Neuron (in vitro differentiated cells): ENCODE results near the gene FGFBP3.

ENCODE experiments used
- H2AFZ ChIP-seq: one replicate; pipeline ENCODE4 v1.6.1; 2013; ENCODE audit warnings: low read depth, mild to moderate bottlenecking, inconsistent platforms, low read length, moderate library complexity
- H3K27me3 ChIP-seq: one replicate; pipeline ENCODE4 v1.6.1; 2013; ENCODE audit warnings: low read length; ENCODE audit not compliant: insufficient read depth
- H3K36me3 ChIP-seq: one replicate; pipeline ENCODE4 v1.6.1; 2013; ENCODE audit warnings: low read length; ENCODE audit not compliant: insufficient read depth
- H3K4me1 ChIP-seq: one replicate; pipeline ENCODE4 v1.6.1; 2013; ENCODE audit warnings: low read length; ENCODE audit not compliant: insufficient read depth
- H3K4me3 ChIP-seq: 2 replicates; pipeline ENCODE4 v1.5.1; 2013; ENCODE audit warnings: mild to moderate bottlenecking, low read length, moderate library complexity
- H3K9me3 ChIP-seq: one replicate; pipeline ENCODE4 v1.6.1; 2013; ENCODE audit warnings: low read length

FGFBP3 gene

GRCh38 chr10:91909117-91909677, at the start of gene FGFBP3:
TSS of gene FGFBP3 (minus strand) at chr10:91909486. CDS start at chr10:91908969, 517 bp downstream.
- H3K9me3 ChIP-seq, result peaks cover 6% of the 10 kb centered on the region
- H3K36me3 ChIP-seq, result peaks cover 21% of the 10 kb centered on the region
- H3K4me1 ChIP-seq, result peaks cover 21% of the 10 kb centered on the region
- H3K4me3 ChIP-seq, result peak within 1 kb of the TSS; percentile 84
- H2AFZ ChIP-seq, result peak within 1 kb of the TSS; percentile 54
- H3K27me3 ChIP-seq, result no peaks in the 10 kb centered on the region

- peaks cover 92% of the 10 kb centered on the region for H3K36me3 ChIP-seq
- no peaks in the 10 kb centered on the region for H3K9me3 ChIP-seq
- peaks cover 13% of the 10 kb centered on the region for H3K4me1 ChIP-seq
- no peak overlapping the region for H2AFZ ChIP-seq
- no peaks in the 10 kb centered on the region for H3K27me3 ChIP-seq
- H3K4me3 ChIP-seq, result no peak overlapping the region
These were observed 47.8 kb upstream of the FGFBP3 start for GRCh38 chr10:91957091-91957490.

GRCh38 chr10:91955114-91955513, 45.8 kb upstream of the FGFBP3 start:
- peaks cover 85% of the 10 kb centered on the region for H3K36me3 ChIP-seq
- H3K4me1 ChIP-seq, result peaks cover 13% of the 10 kb centered on the region
- H3K4me3 ChIP-seq, result no peak overlapping the region
- H2AFZ ChIP-seq, result no peak overlapping the region
- no peaks in the 10 kb centered on the region for H3K27me3 ChIP-seq
- H3K9me3 ChIP-seq, result no peaks in the 10 kb centered on the region

- H3K9me3 ChIP-seq, result peaks cover 3% of the 10 kb centered on the region
- H2AFZ ChIP-seq, result no peak overlapping the region
- H3K4me3 ChIP-seq, result no peak overlapping the region
- H3K4me1 ChIP-seq, result peaks cover 13% of the 10 kb centered on the region
- no peaks in the 10 kb centered on the region for H3K27me3 ChIP-seq
- peaks cover 81% of the 10 kb centered on the region for H3K36me3 ChIP-seq
These were observed 44.4 kb upstream of the FGFBP3 start for GRCh38 chr10:91953600-91954160.

- H3K4me3 ChIP-seq, result no peak overlapping the region
- peaks cover 3% of the 10 kb centered on the region for H3K9me3 ChIP-seq
- peaks cover 66% of the 10 kb centered on the region for H3K36me3 ChIP-seq
- no peaks in the 10 kb centered on the region for H3K4me1 ChIP-seq
- no peaks in the 10 kb centered on the region for H3K27me3 ChIP-seq
- H2AFZ ChIP-seq, result no peak overlapping the region
These were observed 35.8 kb upstream of the FGFBP3 start for GRCh38 chr10:91944880-91945630.

GRCh38 chr10:91941426-91941825, 32.1 kb upstream of the FGFBP3 start:
- Histone ChIP-seq H3K36me3 (peaks cover 68% of the 10 kb centered on the region), H3K27me3 (no peaks in the 10 kb centered on the region), H3K4me3 (no peak overlapping the region), H3K9me3 (no peaks in the 10 kb centered on the region), H2AFZ (no peak overlapping the region), H3K4me1 (no peaks in the 10 kb centered on the region)

GRCh38 chr10:91939653-91940052, 30.4 kb upstream of the FGFBP3 start:
- Histone ChIP-seq H2AFZ (no peak overlapping the region), H3K36me3 (peaks cover 71% of the 10 kb centered on the region), H3K4me1 (no peaks in the 10 kb centered on the region), H3K9me3 (no peaks in the 10 kb centered on the region), H3K27me3 (no peaks in the 10 kb centered on the region), H3K4me3 (no peak overlapping the region)

- Histone ChIP-seq H3K4me3 (no peak overlapping the region), H2AFZ (no peak overlapping the region), H3K4me1 (no peaks in the 10 kb centered on the region), H3K36me3 (peaks cover 67% of the 10 kb centered on the region), H3K27me3 (no peaks in the 10 kb centered on the region), H3K9me3 (no peaks in the 10 kb centered on the region)
These were observed 26.6 kb upstream of the FGFBP3 start for GRCh38 chr10:91935886-91936285.

GRCh38 chr10:91932737-91933136, 23.5 kb upstream of the FGFBP3 start:
- no peaks in the 10 kb centered on the region for H3K27me3 ChIP-seq
- no peaks in the 10 kb centered on the region for H3K9me3 ChIP-seq
- no peaks in the 10 kb centered on the region for H3K4me1 ChIP-seq
- H2AFZ ChIP-seq, result no peak overlapping the region
- H3K4me3 ChIP-seq, result no peak overlapping the region
- peaks cover 60% of the 10 kb centered on the region for H3K36me3 ChIP-seq

- no peak overlapping the region for H2AFZ ChIP-seq
- H3K36me3 ChIP-seq, result peaks cover 55% of the 10 kb centered on the region
- H3K4me1 ChIP-seq, result no peaks in the 10 kb centered on the region
- no peaks in the 10 kb centered on the region for H3K27me3 ChIP-seq
- H3K9me3 ChIP-seq, result no peaks in the 10 kb centered on the region
- H3K4me3 ChIP-seq, result no peak overlapping the region
These were observed 22.4 kb upstream of the FGFBP3 start for GRCh38 chr10:91931526-91932190.

- H3K36me3 ChIP-seq, result peaks cover 53% of the 10 kb centered on the region
- no peaks in the 10 kb centered on the region for H3K9me3 ChIP-seq
- no peaks in the 10 kb centered on the region for H3K27me3 ChIP-seq
- H3K4me1 ChIP-seq, result peaks cover 4% of the 10 kb centered on the region
- no peak overlapping the region for H3K4me3 ChIP-seq
- H2AFZ ChIP-seq, result no peak overlapping the region
These were observed 21.7 kb upstream of the FGFBP3 start for GRCh38 chr10:91930939-91931338.

GRCh38 chr10:91925022-91925320, 15.7 kb upstream of the FGFBP3 start:
- no peaks in the 10 kb centered on the region for H3K27me3 ChIP-seq
- H3K4me3 ChIP-seq, result peak overlapping the region; percentile 57
- no peak overlapping the region for H2AFZ ChIP-seq
- no peaks in the 10 kb centered on the region for H3K9me3 ChIP-seq
- peaks cover 11% of the 10 kb centered on the region for H3K36me3 ChIP-seq
- H3K4me1 ChIP-seq, result peaks cover 13% of the 10 kb centered on the region
